DOHH2 (cell line): ENCODE measurements around the gene PPRC1.

Experiments
- H3F3A ChIP-seq: fragments of 200-600 bp; sonication (generic), shearing (Covaris generic); 2 replicates; pipeline ENCODE4 v1.6.0; 2016; ENCODE audit warnings: antibody characterized with exemption, mild to moderate bottlenecking; ENCODE audit not compliant: control insufficient read depth, insufficient read depth
- H3K27ac ChIP-seq: fragments of 200-600 bp; sonication (generic); 2 replicates; pipeline ENCODE4 v1.5.1; 2014; ENCODE audit warnings: low read depth, mild to moderate bottlenecking, low read length, moderate library complexity
- H3K27me3 ChIP-seq: fragments of 200-600 bp; sonication (generic); 2 replicates; pipeline ENCODE4 v1.6.1; 2014; ENCODE audit warnings: mild to moderate bottlenecking, low read length, mixed read lengths; ENCODE audit not compliant: control insufficient read depth
- H3K36me3 ChIP-seq: fragments of 200-600 bp; sonication (generic); 2 replicates; pipeline ENCODE4 v1.6.1; 2014; ENCODE audit warnings: mild to moderate bottlenecking, low read length, moderate library complexity, mixed read lengths; ENCODE audit not compliant: control insufficient read depth
- H3K4me1 ChIP-seq: fragments of 200-600 bp; sonication (generic); 2 replicates; pipeline ENCODE4 v1.6.1; 2014; ENCODE audit warnings: mild to moderate bottlenecking, low read length, mixed read lengths; ENCODE audit not compliant: control insufficient read depth
- H3K4me2 ChIP-seq: fragments of 200-600 bp; sonication (generic); 2 replicates; pipeline ENCODE4 v1.6.0; 2014; ENCODE audit warnings: mild to moderate bottlenecking, low read length, moderate library complexity
- H3K4me3 ChIP-seq: fragments of 200-600 bp; sonication (generic); 2 replicates; pipeline ENCODE4 v1.5.1; 2014; ENCODE audit warnings: mild to moderate bottlenecking, low read length, mixed read lengths
- H3K79me2 ChIP-seq: fragments of 200-600 bp; sonication (generic); 2 replicates; pipeline ENCODE4 v1.6.1; 2014; ENCODE audit warnings: mild to moderate bottlenecking, low read length, mixed read lengths; ENCODE audit not compliant: control insufficient read depth
- H3K9me2 ChIP-seq: fragments of 200-600 bp; sonication (generic); replicated peaks from 2 replicates; pipeline ENCODE4 v1.6.1; 2014; ENCODE audit warnings: mild to moderate bottlenecking, low read length, mixed read lengths; ENCODE audit not compliant: control insufficient read depth
- H3K9me3 ChIP-seq: fragments of 200-600 bp; sonication (generic); 2 replicates; pipeline ENCODE4 v1.6.1; 2014; ENCODE audit warnings: antibody characterized with exemption, low read length, mixed read lengths; ENCODE audit not compliant: control insufficient read depth, insufficient read depth
- H4K20me1 ChIP-seq: fragments of 200-600 bp; sonication (generic); 2 replicates; pipeline ENCODE4 v1.6.0; 2014; ENCODE audit warnings: low read depth, mild to moderate bottlenecking, antibody characterized with exemption, low read length, moderate library complexity; ENCODE audit not compliant: control insufficient read depth, insufficient read depth
- CTCF ChIP-seq: fragments of 200-600 bp; sonication (generic); IDR thresholded peaks from one replicate; pipeline ENCODE4 v1.5.1; 2014; ENCODE audit warnings: antibody characterized with exemption, mild to moderate bottlenecking, low read depth, low read length; ENCODE audit not compliant: poor library complexity, severe bottlenecking
- EZH2phosphoT487 ChIP-seq: fragments of 200-600 bp; sonication (generic); IDR thresholded peaks from 2 replicates; pipeline ENCODE4 v1.6.1; 2017; ENCODE audit warnings: borderline replicate concordance, mild to moderate bottlenecking, antibody characterized with exemption, low read length, moderate library complexity, mixed read lengths

Gene PPRC1

GRCh38 chr10:102140218-102140617 lies 7.4 kb downstream of the PPRC1 start:
- peaks cover 85% of the 10 kb centered on the region for H3K79me2 ChIP-seq
- H4K20me1 ChIP-seq = peaks cover 17% of the 10 kb centered on the region
- H3F3A ChIP-seq = no peaks in the 10 kb centered on the region
- peaks cover 94% of the 10 kb centered on the region for H3K36me3 ChIP-seq
- H3K27ac ChIP-seq = no peak overlapping the region
- peaks cover 11% of the 10 kb centered on the region for H3K4me1 ChIP-seq
- no peak overlapping the region for H3K4me3 ChIP-seq
- no peak overlapping the region for H3K4me2 ChIP-seq
- H3K9me3 ChIP-seq = no peaks in the 10 kb centered on the region
- no peaks in the 10 kb centered on the region for H3K9me2 ChIP-seq
- no peaks in the 10 kb centered on the region for H3K27me3 ChIP-seq
- no peak for TF ChIP-seq CTCF
- TF ChIP-seq EZH2phosphoT487 = no peak

- peaks cover 11% of the 10 kb centered on the region for H4K20me1 ChIP-seq
- no peaks in the 10 kb centered on the region for H3F3A ChIP-seq
- no peak overlapping the region for H3K4me3 ChIP-seq
- no peaks in the 10 kb centered on the region for H3K9me3 ChIP-seq
- peaks cover 90% of the 10 kb centered on the region for H3K36me3 ChIP-seq
- H3K9me2 ChIP-seq = no peaks in the 10 kb centered on the region
- no peak overlapping the region for H3K4me2 ChIP-seq
- H3K27me3 ChIP-seq = no peaks in the 10 kb centered on the region
- peaks cover 3% of the 10 kb centered on the region for H3K4me1 ChIP-seq
- H3K79me2 ChIP-seq = peaks cover 77% of the 10 kb centered on the region
- TF ChIP-seq EZH2phosphoT487 (no peak), CTCF (no peak)
- no peak overlapping the region for H3K27ac ChIP-seq
Measured at GRCh38 chr10:102140913-102141540, 8.2 kb downstream of the PPRC1 start.

GRCh38 chr10:102141583-102142107 lies 8.8 kb downstream of the PPRC1 start:
- no peak overlapping the region for H3K4me2 ChIP-seq
- H4K20me1 ChIP-seq = peaks cover 9% of the 10 kb centered on the region; the same call in 1 of the 2 replicates
- TF ChIP-seq EZH2phosphoT487 = no peak
- no peak for TF ChIP-seq CTCF
- H3K4me3 ChIP-seq = no peak overlapping the region
- no peak overlapping the region for H3K27ac ChIP-seq
- no peaks in the 10 kb centered on the region for H3F3A ChIP-seq
- H3K9me3 ChIP-seq = no peaks in the 10 kb centered on the region
- no peaks in the 10 kb centered on the region for H3K9me2 ChIP-seq
- H3K4me1 ChIP-seq = no peaks in the 10 kb centered on the region
- H3K79me2 ChIP-seq = peaks cover 71% of the 10 kb centered on the region
- no peaks in the 10 kb centered on the region for H3K27me3 ChIP-seq
- peaks cover 91% of the 10 kb centered on the region for H3K36me3 ChIP-seq
